GM13976 (cell line): ENCODE measurements around the gene NDUFS2.

ENCODE experiments used
- DNase-seq: peaks from one replicate; pipeline ENCODE4 v3.0.0; 2012; ENCODE audit warnings: low spot score
- CTCF ChIP-seq: IDR thresholded peaks from 2 replicates; pipeline ENCODE4 v1.5.1; 2012; ENCODE audit warnings: borderline replicate concordance, mild to moderate bottlenecking; ENCODE audit not compliant: insufficient read depth; ENCODE audit errors: extremely low read depth, missing control alignments, control extremely low read depth
- in situ Hi-C: fragments of 300-500 bp; cut with MboI; formaldehyde crosslinking; loops from one replicate; pipeline ENCODE4 v1.12.0; 2022; ENCODE audit warnings: low sequenced_read_pairs, mixed read lengths, inconsistent platforms; ENCODE audit not compliant: unreplicated experiment

Gene NDUFS2

GRCh38 chr1:161164901-161165610 lies 37.1 kb upstream of the NDUFS2 start:
- TF ChIP-seq CTCF: no peak
- in situ Hi-C loops: no loop called here
- no peak for DNase-seq

GRCh38 chr1:161165742-161166668 lies 36.2 kb upstream of the NDUFS2 start, which contains the start of gene PPOX:
TSS of gene PPOX (plus strand) at chr1:161166426. CDS start at chr1:161166848, 422 bp downstream.
- in situ Hi-C loops: no loop called here
- peak; percentile 93 for DNase-seq
- peak; percentile 44 for TF ChIP-seq CTCF

GRCh38 chr1:161166669-161167548 lies 35.3 kb upstream of the NDUFS2 start:
- in situ Hi-C loops: no loop called here
- DNase-seq: no peak
- no peak for TF ChIP-seq CTCF

GRCh38 chr1:161168906-161169305 lies 33.3 kb upstream of the NDUFS2 start:
- TF ChIP-seq CTCF: no peak
- in situ Hi-C loops: no loop called here
- DNase-seq: no peak

- TF ChIP-seq CTCF: no peak
- in situ Hi-C loops: no loop called here
- DNase-seq: no peak
These were observed 31.0 kb upstream of the NDUFS2 start for GRCh38 chr1:161171191-161171590.

GRCh38 chr1:161171696-161172095 lies 30.5 kb upstream of the NDUFS2 start:
- DNase-seq: no peak
- no peak for TF ChIP-seq CTCF
- in situ Hi-C loops: no loop called here
